HG03442 (cell line): Measurements from ENCODE around the gene TPBGL.

ENCODE experiments used
- ATAC-seq: cut with Tn5 transposase; IDR thresholded peaks from one replicate; pipeline ENCODE4 v1.9.1; 2021; ENCODE audit warnings: mild to moderate bottlenecking, moderate library complexity; ENCODE audit not compliant: unreplicated experiment

TPBGL gene

GRCh38 chr11:75289511-75289760, 48.9 kb downstream of the TPBGL start:
- no peak for ATAC-seq

GRCh38 chr11:75289919-75290318, 49.3 kb downstream of the TPBGL start:
- no peak for ATAC-seq

GRCh38 chr11:75291741-75292140, 51.2 kb downstream of the TPBGL start:
- no peak for ATAC-seq

GRCh38 chr11:75292943-75293342, 52.4 kb downstream of the TPBGL start:
- ATAC-seq: no peak
